ENCODE results near the gene VOPP1. TPM values are rescaled to one million over a fixed set of nuclear protein-coding genes. Genes with fewer than 3 reads are reported as not detected.

VOPP1 gene
- total RNA-seq, 1 experiment from 2014 or later: 63.9 TPM

GRCh38 chr7:55473932-55474331, 98.4 kb downstream of the VOPP1 start:
- no peaks in the 10 kb centered on the region for H3K27me3 Mint-ChIP-seq (ENCODE audit: low read depth)
- ChIA-PET CTCF (interaction anchor here (1.3 kb wide), 1 partner anchor 58 kb away, joined by 4 read pairs; no protein-coding TSS in a partner anchor), POLR2A (no interaction called here)
- TF ChIP-seq FOXK1 (CRISPR knock-in tag; IDR thresholded peaks at IDR 0.05) (no peak), ATF3 (CRISPR knock-in tag; conservative IDR thresholded peaks at IDR 0.05) (no peak), KAT7 (CRISPR knock-in tag; IDR thresholded peaks at IDR 0.05; ENCODE audit: borderline replicate concordance) (no peak), IRF2 (CRISPR knock-in tag; IDR thresholded peaks at IDR 0.05; ENCODE audit: borderline replicate concordance, low read depth) (no peak), ZNF396 (CRISPR knock-in tag; IDR thresholded peaks at IDR 0.05; ENCODE audit: borderline replicate concordance) (no peak), ETV6 (CRISPR knock-in tag; IDR thresholded peaks at IDR 0.05) (no peak), MAX (CRISPR knock-in tag; IDR thresholded peaks at IDR 0.05) (no peak), GTF2I (CRISPR knock-in tag; conservative IDR thresholded peaks at IDR 0.05) (no peak), GABPB1 (CRISPR knock-in tag; IDR thresholded peaks at IDR 0.05) (no peak), OVOL2 (CRISPR knock-in tag; IDR thresholded peaks at IDR 0.05; ENCODE audit: borderline replicate concordance) (no peak), TCF7 (CRISPR knock-in tag; IDR thresholded peaks at IDR 0.05; ENCODE audit: low read depth) (no peak), ZBTB21 (CRISPR knock-in tag; IDR thresholded peaks at IDR 0.05; ENCODE audit: borderline replicate concordance) (no peak), SMAD3 (CRISPR knock-in tag; IDR thresholded peaks at IDR 0.05; ENCODE audit: borderline replicate concordance) (no peak), SOX15 (CRISPR knock-in tag; IDR thresholded peaks at IDR 0.05) (no peak)
- TF ChIP-seq, protein P1, sequence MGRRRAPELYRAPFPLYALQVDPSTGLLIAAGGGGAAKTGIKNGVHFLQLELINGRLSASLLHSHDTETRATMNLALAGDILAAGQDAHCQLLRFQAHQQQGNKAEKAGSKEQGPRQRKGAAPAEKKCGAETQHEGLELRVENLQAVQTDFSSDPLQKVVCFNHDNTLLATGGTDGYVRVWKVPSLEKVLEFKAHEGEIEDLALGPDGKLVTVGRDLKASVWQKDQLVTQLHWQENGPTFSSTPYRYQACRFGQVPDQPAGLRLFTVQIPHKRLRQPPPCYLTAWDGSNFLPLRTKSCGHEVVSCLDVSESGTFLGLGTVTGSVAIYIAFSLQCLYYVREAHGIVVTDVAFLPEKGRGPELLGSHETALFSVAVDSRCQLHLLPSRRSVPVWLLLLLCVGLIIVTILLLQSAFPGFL (CRISPR knock-in tag; IDR thresholded peaks at IDR 0.05; ENCODE audit: borderline replicate concordance): no peak
- TF ChIP-seq, protein P2, sequence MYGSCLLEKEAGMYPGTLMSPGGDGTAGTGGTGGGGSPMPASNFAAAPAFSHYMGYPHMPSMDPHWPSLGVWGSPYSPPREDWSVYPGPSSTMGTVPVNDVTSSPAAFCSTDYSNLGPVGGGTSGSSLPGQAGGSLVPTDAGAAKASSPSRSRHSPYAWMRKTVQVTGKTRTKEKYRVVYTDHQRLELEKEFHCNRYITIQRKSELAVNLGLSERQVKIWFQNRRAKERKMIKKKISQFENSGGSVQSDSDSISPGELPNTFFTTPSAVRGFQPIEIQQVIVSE (CRISPR knock-in tag; IDR thresholded peaks at IDR 0.05; ENCODE audit: borderline replicate concordance): no peak
- TF ChIP-seq, protein P3, sequence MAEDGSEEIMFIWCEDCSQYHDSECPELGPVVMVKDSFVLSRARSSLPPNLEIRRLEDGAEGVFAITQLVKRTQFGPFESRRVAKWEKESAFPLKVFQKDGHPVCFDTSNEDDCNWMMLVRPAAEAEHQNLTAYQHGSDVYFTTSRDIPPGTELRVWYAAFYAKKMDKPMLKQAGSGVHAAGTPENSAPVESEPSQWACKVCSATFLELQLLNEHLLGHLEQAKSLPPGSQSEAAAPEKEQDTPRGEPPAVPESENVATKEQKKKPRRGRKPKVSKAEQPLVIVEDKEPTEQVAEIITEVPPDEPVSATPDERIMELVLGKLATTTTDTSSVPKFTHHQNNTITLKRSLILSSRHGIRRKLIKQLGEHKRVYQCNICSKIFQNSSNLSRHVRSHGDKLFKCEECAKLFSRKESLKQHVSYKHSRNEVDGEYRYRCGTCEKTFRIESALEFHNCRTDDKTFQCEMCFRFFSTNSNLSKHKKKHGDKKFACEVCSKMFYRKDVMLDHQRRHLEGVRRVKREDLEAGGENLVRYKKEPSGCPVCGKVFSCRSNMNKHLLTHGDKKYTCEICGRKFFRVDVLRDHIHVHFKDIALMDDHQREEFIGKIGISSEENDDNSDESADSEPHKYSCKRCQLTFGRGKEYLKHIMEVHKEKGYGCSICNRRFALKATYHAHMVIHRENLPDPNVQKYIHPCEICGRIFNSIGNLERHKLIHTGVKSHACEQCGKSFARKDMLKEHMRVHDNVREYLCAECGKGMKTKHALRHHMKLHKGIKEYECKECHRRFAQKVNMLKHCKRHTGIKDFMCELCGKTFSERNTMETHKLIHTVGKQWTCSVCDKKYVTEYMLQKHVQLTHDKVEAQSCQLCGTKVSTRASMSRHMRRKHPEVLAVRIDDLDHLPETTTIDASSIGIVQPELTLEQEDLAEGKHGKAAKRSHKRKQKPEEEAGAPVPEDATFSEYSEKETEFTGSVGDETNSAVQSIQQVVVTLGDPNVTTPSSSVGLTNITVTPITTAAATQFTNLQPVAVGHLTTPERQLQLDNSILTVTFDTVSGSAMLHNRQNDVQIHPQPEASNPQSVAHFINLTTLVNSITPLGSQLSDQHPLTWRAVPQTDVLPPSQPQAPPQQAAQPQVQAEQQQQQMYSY (CRISPR knock-in tag; IDR thresholded peaks at IDR 0.05): no peak
- no peak for DNase-seq (ENCODE audit: low spot score)
- ATAC-seq: no peak
- no peaks in the 10 kb centered on the region for H3K9me3 Mint-ChIP-seq
- H3K4me3 Mint-ChIP-seq: no peak overlapping the region
- no peak overlapping the region for H3K27ac Mint-ChIP-seq
- H3K4me1 Mint-ChIP-seq: peaks cover 11% of the 10 kb centered on the region
- H3K36me3 Mint-ChIP-seq: peaks cover 6% of the 10 kb centered on the region; the same call in 1 of the 2 replicates

DNA sequence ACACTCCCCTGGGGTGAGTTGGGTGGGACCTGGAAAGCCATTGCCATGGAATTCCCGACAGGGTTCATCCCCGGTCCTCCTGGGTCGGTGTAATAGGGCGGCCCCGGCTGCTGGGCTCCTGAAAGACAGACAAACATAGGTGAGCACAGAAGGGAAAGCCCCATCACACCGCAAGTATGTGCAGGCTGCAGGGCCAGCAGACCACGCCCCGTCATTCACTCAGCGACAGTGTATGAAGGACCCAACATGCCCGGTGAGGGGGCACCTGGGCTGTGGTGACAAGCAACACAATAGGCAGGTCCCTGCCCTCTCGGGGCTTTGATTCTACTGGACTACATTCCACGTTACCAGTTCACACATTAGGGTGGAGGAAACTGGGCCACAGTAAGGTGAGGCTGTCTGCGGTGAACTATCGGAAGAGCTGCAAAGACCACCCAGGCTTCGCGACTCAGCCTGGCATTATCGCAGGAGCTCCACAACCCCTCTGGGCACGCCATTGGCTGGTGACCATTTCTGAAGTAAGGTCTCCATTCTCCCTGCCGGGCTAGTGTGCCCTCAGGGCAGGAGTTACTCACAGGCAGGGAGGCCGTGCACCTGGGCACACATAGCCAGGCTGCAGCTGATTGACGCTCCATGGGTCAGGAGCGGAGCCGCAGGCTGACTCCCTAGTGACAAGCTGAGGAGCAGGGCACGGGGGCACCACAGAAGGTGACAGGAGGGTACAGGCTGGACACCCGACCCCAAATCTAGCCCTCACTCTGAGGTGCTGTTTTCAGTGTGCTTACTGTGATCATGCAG, 99.2 kb downstream of the VOPP1 start:
- peaks cover 6% of the 10 kb centered on the region for H3K4me1 Mint-ChIP-seq
- TF ChIP-seq ZNF416 (CRISPR knock-in tag; IDR thresholded peaks at IDR 0.05) (no peak), KAT7 (CRISPR knock-in tag; IDR thresholded peaks at IDR 0.05; ENCODE audit: borderline replicate concordance) (no peak), SMAD3 (CRISPR knock-in tag; IDR thresholded peaks at IDR 0.05; ENCODE audit: borderline replicate concordance) (no peak), ESRRA (CRISPR knock-in tag; IDR thresholded peaks at IDR 0.05; ENCODE audit: borderline replicate concordance) (no peak), ZNF232 (CRISPR knock-in tag; IDR thresholded peaks at IDR 0.05) (no peak), ATF6 (CRISPR knock-in tag; IDR thresholded peaks at IDR 0.05) (no peak), ZNF138 (CRISPR knock-in tag; conservative IDR thresholded peaks at IDR 0.05) (no peak), CREM (CRISPR knock-in tag; IDR thresholded peaks at IDR 0.05) (no peak), GTF2I (CRISPR knock-in tag; conservative IDR thresholded peaks at IDR 0.05) (no peak)
- TF ChIP-seq, protein P4, sequence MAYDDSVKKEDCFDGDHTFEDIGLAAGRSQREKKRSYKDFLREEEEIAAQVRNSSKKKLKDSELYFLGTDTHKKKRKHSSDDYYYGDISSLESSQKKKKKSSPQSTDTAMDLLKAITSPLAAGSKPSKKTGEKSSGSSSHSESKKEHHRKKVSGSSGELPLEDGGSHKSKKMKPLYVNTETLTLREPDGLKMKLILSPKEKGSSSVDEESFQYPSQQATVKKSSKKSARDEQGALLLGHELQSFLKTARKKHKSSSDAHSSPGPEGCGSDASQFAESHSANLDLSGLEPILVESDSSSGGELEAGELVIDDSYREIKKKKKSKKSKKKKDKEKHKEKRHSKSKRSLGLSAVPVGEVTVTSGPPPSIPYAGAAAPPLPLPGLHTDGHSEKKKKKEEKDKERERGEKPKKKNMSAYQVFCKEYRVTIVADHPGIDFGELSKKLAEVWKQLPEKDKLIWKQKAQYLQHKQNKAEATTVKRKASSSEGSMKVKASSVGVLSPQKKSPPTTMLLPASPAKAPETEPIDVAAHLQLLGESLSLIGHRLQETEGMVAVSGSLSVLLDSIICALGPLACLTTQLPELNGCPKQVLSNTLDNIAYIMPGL (CRISPR knock-in tag; IDR thresholded peaks at IDR 0.05): no peak

More for the DNA sequence above, 99.2 kb downstream of the VOPP1 start:
- Mint-ChIP-seq H3K4me3 (no peak overlapping the region), H3K27me3 (ENCODE audit: low read depth) (no peaks in the 10 kb centered on the region), H3K36me3 (peaks cover 14% of the 10 kb centered on the region), H3K9me3 (peaks cover 6% of the 10 kb centered on the region), H3K27ac (no peak overlapping the region)
- DNase-seq (ENCODE audit: low spot score) (no peak), ATAC-seq (no peak)
- ChIA-PET CTCF (interaction anchor here (1.3 kb wide), 1 partner anchor 57 kb away, joined by 4 read pairs; no protein-coding TSS in a partner anchor), POLR2A (no interaction called here)

Data from WTC11 (cell line).